GM12865 (cell line): ENCODE data around the gene TBX1.

Source experiments
- DNase-seq: peaks from one replicate; pipeline ENCODE4 v3.0.0; 2010; ENCODE audit warnings: low read depth
- H3K4me3 ChIP-seq: 2 replicates; pipeline ENCODE4 v1.5.1; 2011; ENCODE audit warnings: mild to moderate bottlenecking, low read depth, low read length, control low read depth
- CTCF ChIP-seq: IDR thresholded peaks from 2 replicates; pipeline ENCODE4 v1.5.1; 2011; ENCODE audit warnings: low read length, control low read depth, low read depth, inconsistent platforms; ENCODE audit not compliant: insufficient read depth; ENCODE audit errors: missing control alignments

TBX1 gene

GRCh38 chr22:19743651-19744050, 16.9 kb upstream of the TBX1 start:
- H3K4me3 ChIP-seq = no peak overlapping the region
- no peak for TF ChIP-seq CTCF
- DNase-seq = no peak

DNA sequence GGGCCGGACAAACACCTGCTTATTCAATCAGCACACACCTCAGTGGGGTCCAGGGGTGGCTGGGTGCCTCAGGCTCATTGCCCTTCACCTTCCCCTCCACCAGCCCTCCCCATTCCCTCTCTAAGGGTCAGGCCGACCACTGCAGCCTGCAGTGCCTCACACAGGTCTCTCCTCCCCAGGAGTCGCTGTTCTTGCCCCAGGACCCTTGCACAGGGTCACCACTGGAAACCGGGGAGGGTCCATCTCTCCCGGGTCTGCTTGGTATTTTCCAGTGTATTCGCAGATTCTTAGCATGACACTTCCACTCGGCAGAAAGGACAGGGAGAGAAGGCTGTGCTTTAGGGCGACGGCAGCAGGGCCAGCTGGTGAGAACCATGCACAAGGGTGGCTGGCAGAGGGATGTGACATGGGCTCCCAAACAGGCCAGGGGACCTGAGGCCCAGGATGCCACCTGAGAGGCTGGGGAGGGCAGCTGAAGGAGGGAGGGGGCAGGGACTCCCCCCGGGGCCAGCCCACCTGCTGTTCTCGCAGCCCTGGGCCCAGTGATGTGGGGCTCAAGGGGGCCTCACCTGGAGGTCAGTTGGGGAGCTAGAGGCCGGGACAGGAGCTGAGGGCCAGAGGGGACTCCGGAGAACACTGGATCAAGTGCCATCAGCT, 16.1 kb upstream of the TBX1 start:
- DNase-seq = no peak
- no peak for TF ChIP-seq CTCF

GRCh38 chr22:19745155-19746101, 15.2 kb upstream of the TBX1 start:
- no peak for TF ChIP-seq CTCF
- H3K4me3 ChIP-seq = no peak overlapping the region
- DNase-seq = no peak

More for the DNA sequence above, 16.1 kb upstream of the TBX1 start:
- no peak overlapping the region for H3K4me3 ChIP-seq

DNA sequence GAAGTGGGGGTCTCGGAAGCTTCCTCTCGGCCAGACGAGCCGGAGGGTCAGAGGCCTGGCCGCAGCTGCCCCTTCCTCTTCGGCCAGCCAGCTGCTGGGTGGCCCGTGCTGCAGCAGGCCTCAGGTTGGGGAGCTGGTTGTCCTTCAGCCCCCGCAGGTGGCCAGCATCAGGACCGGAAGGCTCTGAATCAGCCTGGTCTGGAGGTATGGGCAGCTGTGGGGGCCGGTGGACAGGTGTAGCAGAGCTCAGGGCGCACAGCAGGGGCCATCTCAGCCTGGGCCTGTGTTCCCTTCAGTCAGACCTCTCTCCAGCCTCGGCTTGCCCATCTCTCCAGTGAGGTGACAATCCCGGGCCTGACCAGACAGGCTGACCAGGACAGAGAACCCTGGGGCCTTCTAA, 13.9 kb upstream of the TBX1 start:
- DNase-seq = no peak
- no peak overlapping the region for H3K4me3 ChIP-seq
- TF ChIP-seq CTCF = no peak

DNA sequence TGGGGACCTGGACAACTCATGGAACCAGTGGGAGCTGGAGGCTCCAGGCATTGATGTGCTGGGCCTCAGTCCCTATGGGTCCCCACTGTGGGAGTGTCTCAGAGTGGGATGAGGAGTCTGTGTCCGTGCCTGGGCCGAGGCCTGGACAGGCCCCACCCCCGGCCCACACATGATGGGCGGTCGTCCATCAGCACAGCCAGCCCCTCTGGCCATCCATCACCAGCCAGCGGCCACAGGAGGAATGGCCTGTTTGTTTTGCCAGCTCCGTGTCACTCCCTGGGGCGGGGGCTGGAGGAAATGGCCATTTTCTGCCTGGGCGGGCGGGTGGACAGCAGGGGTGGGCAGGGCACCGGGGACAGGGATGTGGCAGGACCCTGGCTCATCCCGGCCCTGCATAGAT, 13.0 kb upstream of the TBX1 start:
- DNase-seq = no peak
- no peak for TF ChIP-seq CTCF
- no peak overlapping the region for H3K4me3 ChIP-seq

DNA sequence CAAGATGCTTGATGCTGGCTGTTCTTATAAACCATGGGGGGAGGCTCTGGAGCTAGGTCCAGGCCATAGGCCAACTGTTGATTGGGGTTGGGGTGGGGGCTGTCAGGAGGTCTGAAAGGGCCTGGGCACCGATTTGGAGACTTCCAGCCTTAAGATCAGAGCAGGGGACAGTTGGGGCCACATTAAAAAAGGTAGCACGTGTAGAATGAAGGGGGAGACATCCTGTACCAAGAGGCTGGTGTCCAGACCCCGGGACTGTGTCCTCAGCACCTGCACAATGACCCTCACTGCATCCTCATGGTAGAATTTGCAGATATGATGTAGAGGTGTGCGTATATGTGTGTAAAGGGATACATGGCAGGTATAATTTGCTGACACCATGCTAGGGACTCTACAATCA, 12.4 kb upstream of the TBX1 start:
- no peak for TF ChIP-seq CTCF
- DNase-seq = no peak
- no peak overlapping the region for H3K4me3 ChIP-seq
